Measurements from ENCODE around the gene ELP1.

GRCh38 chr9:108851138-108851537, 82.8 kb downstream of the ELP1 start:
- TF ChIP-seq MAX (IDR thresholded peaks at IDR 0.05) (no peak), EGR1 (IDR thresholded peaks at IDR 0.05) (no peak), TAF1 (IDR thresholded peaks at IDR 0.05; ENCODE audit: low read depth) (no peak), EP300 (IDR thresholded peaks at IDR 0.05; ENCODE audit: borderline replicate concordance) (no peak)
